DMS 273 (cell line): Measurements from ENCODE around the gene AFAP1.

Source experiments
- DNase-seq: peaks from one replicate; lab custom pipeline; 2025; ENCODE audit not compliant: unreplicated experiment; lab: John Stamatoyannopoulos, UW

The AFAP1 gene

GRCh38 chr4:7740866-7741525 is 198.7 kb downstream of the AFAP1 start:
- no peak for DNase-seq

GRCh38 chr4:7739918-7740865 is 199.5 kb downstream of the AFAP1 start:
- no peak for DNase-seq

DNA sequence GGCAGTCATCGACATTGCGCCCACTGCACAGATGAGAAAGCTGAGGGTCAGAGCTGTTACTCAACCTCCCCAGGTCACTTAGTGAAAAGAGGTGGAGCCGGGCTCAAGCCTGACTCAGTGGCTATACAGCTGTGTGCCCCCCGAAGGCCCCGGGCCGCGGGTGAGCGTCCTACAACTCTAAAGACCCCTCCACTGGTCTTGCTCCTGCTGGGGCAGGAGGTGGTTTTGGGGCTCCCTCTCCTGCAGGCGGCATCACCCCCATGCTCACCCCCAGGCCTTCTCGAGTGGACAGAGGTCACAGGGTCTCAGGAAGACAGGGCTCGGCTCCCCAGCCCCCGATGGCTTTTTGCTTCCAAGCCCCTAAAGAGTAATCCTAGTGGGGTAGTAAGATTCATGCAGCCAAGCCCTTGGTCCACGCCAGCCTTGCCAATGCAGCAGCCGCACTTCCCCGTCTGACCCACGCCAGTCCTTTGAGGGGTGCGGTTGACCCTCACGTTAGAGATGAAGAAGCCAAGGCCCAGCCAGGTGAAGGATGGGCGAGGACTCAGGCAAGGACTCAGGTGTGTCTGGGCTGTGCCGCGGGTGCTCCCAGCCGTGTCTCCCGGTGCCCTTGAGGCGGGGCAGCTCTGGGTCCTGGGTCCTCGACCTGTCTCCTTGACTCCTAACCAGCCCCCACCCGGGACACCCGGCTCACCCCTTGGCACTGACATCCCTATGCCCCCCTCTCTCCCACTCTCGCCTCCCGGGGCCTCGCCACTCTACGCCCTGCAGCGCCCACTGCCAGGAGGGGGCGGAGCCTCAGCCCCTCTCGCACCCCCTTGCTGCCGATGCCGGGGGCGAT is 200.4 kb downstream of the AFAP1 start:
- no peak for DNase-seq

- no peak for DNase-seq
These were observed 201.1 kb downstream of the AFAP1 start for GRCh38 chr4:7738458-7739076.

- no peak for DNase-seq
These were observed 201.8 kb downstream of the AFAP1 start for GRCh38 chr4:7737752-7738457.

GRCh38 chr4:7737268-7737645 is 202.4 kb downstream of the AFAP1 start:
- no peak for DNase-seq

GRCh38 chr4:7736436-7737267 is 203.0 kb downstream of the AFAP1 start:
- DNase-seq = no peak

DNA sequence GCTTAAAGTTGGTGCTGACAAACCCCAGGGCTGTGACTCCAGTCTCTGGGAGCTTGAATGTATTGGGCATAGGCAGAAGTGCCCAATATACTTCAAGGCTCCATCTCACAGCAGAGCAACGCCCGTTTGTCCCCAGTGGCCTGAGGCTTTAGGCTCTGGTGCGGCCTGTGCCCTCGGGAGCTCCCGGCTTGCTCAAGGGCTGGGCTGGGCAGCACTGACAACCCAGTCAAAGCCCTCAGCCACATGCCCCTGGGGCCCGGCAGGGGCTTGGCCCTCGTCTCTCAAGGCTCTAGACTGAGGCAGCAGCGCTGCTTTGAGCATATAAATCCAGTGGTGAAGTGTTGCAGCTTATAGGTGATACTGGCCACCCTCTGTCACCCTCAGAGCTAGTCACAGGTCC is 203.7 kb downstream of the AFAP1 start:
- no peak for DNase-seq

GRCh38 chr4:7735395-7735794 is 204.3 kb downstream of the AFAP1 start:
- no peak for DNase-seq

DNA sequence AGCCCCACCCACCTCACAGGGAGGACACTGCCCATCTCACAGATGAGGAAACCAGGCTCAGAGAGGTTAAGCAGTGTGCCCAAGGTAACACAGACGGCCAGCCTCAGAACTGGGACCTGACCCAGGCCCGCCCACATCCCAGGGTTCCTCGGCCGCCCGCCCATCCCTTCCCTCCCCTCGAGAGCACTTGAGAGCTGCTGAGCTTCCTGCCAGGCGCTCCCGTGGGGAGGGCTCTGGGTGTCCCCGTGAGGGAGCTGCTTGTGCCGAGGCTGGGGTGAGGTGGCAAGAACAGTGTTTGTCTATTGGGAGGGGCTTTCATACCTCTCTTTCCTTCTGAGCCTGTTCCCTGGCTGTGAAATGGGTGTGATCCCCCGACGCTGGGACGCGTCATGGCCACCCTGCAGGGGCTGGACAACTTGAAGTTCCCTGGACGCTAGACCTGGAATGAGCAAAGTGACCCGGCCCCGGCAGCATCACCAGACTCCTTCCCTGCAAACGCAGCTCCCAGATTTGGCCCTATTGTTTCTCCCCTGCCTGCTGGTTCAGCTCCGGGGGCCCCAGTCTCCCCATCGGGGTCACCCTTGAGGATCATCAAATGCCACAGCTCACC is 204.9 kb downstream of the AFAP1 start:
- no peak for DNase-seq

GRCh38 chr4:7733801-7734650 is 205.6 kb downstream of the AFAP1 start:
- no peak for DNase-seq

GRCh38 chr4:7733201-7733600 is 206.5 kb downstream of the AFAP1 start:
- DNase-seq = no peak

DNA sequence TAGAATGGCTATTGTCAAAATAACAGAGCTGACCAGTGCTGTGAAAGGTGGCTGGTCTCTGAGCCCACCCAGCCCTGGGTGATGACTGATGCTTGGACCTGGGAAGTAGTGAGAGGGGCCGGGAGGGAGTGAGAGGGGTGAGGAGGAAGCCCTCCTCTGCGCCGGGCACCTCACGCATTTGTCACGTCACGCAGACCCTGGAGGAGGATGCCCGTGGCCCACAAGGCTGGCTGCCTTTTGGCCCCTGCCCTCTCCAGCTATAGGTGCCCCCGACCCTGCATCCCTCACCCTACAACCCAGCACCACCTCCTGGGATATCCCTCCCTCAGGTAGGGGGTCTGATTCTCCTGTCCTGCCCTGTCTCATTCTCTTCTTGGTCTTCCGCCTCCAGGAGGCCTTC is 207.4 kb downstream of the AFAP1 start:
- DNase-seq = no peak

GRCh38 chr4:7731437-7731836 is 208.2 kb downstream of the AFAP1 start:
- no peak for DNase-seq

GRCh38 chr4:7727749-7728148 is 211.9 kb downstream of the AFAP1 start:
- no peak for DNase-seq

- DNase-seq = no peak
These were observed 212.8 kb downstream of the AFAP1 start for GRCh38 chr4:7726665-7727413.

DNA sequence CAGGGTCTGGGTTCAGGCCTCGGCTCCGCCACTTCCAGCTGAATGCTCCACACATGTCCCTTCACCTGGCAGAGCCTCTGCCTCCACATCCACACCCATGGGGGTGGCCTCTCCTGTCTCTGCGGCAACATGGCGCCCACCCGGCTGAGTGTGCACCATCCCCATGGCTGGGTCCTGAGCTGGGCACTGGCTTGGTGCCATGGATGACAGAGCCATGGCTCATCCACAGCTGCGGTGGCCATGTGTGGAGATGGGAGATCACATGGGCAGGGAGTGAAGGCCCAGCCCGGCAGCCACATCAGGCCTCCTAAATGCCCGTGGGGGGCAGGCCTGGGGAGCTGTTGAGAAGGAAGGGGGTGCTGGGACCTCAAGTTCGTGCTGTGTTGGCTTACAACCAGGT is 213.7 kb downstream of the AFAP1 start:
- no peak for DNase-seq

GRCh38 chr4:7723625-7724024 is 216.0 kb downstream of the AFAP1 start:
- DNase-seq = no peak
